IMR-90 (cell line): ENCODE data around the gene KLK6. TPM values are rescaled to one million over a fixed set of nuclear protein-coding genes. Genes with fewer than 3 reads are reported as not detected.

Experiments used
- ATAC-seq: fragments of 200-7000 bp; cut with Tn5 transposase; 2 replicates; pipeline ENCODE4 v1.9.1; 2020; ENCODE audit warnings: low read depth, mild to moderate bottlenecking, moderate library complexity
- BruUV-seq: library from RNA; stranded (reverse); fragments of 400-500 nt; replicated peaks from 2 replicates; lab custom pipeline; 2021; lab: Mats Ljungman, UMichigan
- CTCF ChIA-PET: fragments of 300-600 bp; formaldehyde crosslinking; extraction: SDS; loops from one replicate; lab custom pipeline; 2021; ENCODE audit warnings: antibody characterized with exemption; lab: Yijun Ruan, JAX
- POLR2A ChIA-PET: fragments of 300-600 bp; sonication (Branson Sonifier 250); formaldehyde crosslinking; loops from one replicate; lab custom pipeline; 2022; ENCODE audit warnings: antibody characterized with exemption; ENCODE audit not compliant: unreplicated experiment; lab: Charles Lee
- DNase-seq: peaks from one replicate; pipeline ENCODE4 v3.0.0; 2013
- H2AFZ ChIP-seq: replicated peaks from 2 replicates; pipeline ENCODE3; 2013; ENCODE audit warnings: low read length, mild to moderate bottlenecking; ENCODE audit not compliant: poor library complexity
- H2AK5ac ChIP-seq: 2 replicates; pipeline ENCODE4 v1.6.1; 2013; ENCODE audit warnings: low read depth, low read length, inconsistent platforms
- H2AK9ac ChIP-seq: replicated peaks from 2 replicates; pipeline ENCODE3; 2013; ENCODE audit warnings: mild to moderate bottlenecking, low read depth, low read length, moderate library complexity; ENCODE audit not compliant: poor library complexity
- H2BK120ac ChIP-seq: 2 replicates; pipeline ENCODE4 v1.6.1; 2013; ENCODE audit warnings: low read depth, low read length, inconsistent platforms
- H2BK15ac ChIP-seq: 3 replicates; pipeline ENCODE4 v1.6.1; 2013; ENCODE audit warnings: low read depth, low read length, inconsistent platforms
- H2BK20ac ChIP-seq: 2 replicates; pipeline ENCODE4 v1.6.1; 2013; ENCODE audit warnings: low read depth, mild to moderate bottlenecking, inconsistent platforms, low read length, moderate library complexity
- H2BK5ac ChIP-seq: 2 replicates; pipeline ENCODE4 v1.6.1; 2013; ENCODE audit warnings: mild to moderate bottlenecking, low read depth, low read length, inconsistent platforms; ENCODE audit not compliant: poor library complexity, severe bottlenecking
- H3K14ac ChIP-seq: replicated peaks from 2 replicates; pipeline ENCODE4 v1.6.1; 2013; ENCODE audit warnings: low read depth, low read length, inconsistent platforms
- H3K18ac ChIP-seq: 2 replicates; pipeline ENCODE4 v1.6.1; 2013; ENCODE audit warnings: low read depth, low read length, control low read depth
- H3K23ac ChIP-seq: 2 replicates; pipeline ENCODE4 v1.6.1; 2013; ENCODE audit warnings: low read depth, low read length, inconsistent platforms
- H3K27ac ChIP-seq: 2 replicates; pipeline ENCODE4 v1.5.1; 2013; ENCODE audit warnings: mild to moderate bottlenecking, control low read depth, low read length; ENCODE audit not compliant: insufficient read depth
- H3K27me3 ChIP-seq: 2 replicates; pipeline ENCODE4 v1.6.1; 2013; ENCODE audit warnings: low read length; ENCODE audit not compliant: control insufficient read depth, insufficient read depth
- H3K36me3 ChIP-seq: 2 replicates; pipeline ENCODE4 v1.6.1; 2013; ENCODE audit warnings: low read length, mixed read lengths; ENCODE audit not compliant: control insufficient read depth, insufficient read depth
- H3K4ac ChIP-seq: 2 replicates; pipeline ENCODE4 v1.6.1; 2013; ENCODE audit warnings: low read depth, low read length, inconsistent platforms
- H3K4me1 ChIP-seq: 2 replicates; pipeline ENCODE4 v1.6.1; 2013; ENCODE audit warnings: low read length, mixed read lengths; ENCODE audit not compliant: control insufficient read depth, insufficient read depth
- H3K4me2 ChIP-seq: 2 replicates; pipeline ENCODE4 v1.6.1; 2013; ENCODE audit warnings: low read depth, mild to moderate bottlenecking, control low read depth, low read length, moderate library complexity
- H3K4me3 ChIP-seq: 2 replicates; pipeline ENCODE4 v1.5.1; 2013; ENCODE audit warnings: low read depth, mild to moderate bottlenecking, control low read depth, low read length, moderate library complexity; ENCODE audit not compliant: insufficient read depth
- H3K56ac ChIP-seq: 2 replicates; pipeline ENCODE4 v1.6.1; 2013; ENCODE audit warnings: low read length, inconsistent platforms; ENCODE audit not compliant: insufficient read depth; ENCODE audit errors: extremely low read depth
- H3K79me1 ChIP-seq, 2 experiments: 2 replicates each; pipeline ENCODE4 v1.6.1; 2013; ENCODE audit warnings: low read length in 2 of 2, inconsistent platforms in 1 of 2, low read depth in 1 of 2
- H3K9ac ChIP-seq: 2 replicates; pipeline ENCODE4 v1.6.1; 2013; ENCODE audit warnings: low read depth, low read length, control low read depth
- H3K9me1 ChIP-seq: 2 replicates; pipeline ENCODE4 v1.6.1; 2013; ENCODE audit warnings: low read length, inconsistent platforms; ENCODE audit not compliant: insufficient read depth
- H3K9me3 ChIP-seq: 2 replicates; pipeline ENCODE4 v1.6.1; 2013; ENCODE audit warnings: low read length; ENCODE audit not compliant: control insufficient read depth, insufficient read depth
- H4K20me1 ChIP-seq: 2 replicates; pipeline ENCODE4 v1.6.1; 2013; ENCODE audit warnings: low read length, inconsistent platforms; ENCODE audit not compliant: insufficient read depth
- H4K5ac ChIP-seq: 2 replicates; pipeline ENCODE4 v1.6.1; 2013; ENCODE audit warnings: mild to moderate bottlenecking, low read depth, low read length, control low read depth
- H4K8ac ChIP-seq, 2 experiments: 2 replicates each; pipeline ENCODE4 v1.6.1; 2013; ENCODE audit warnings: low read depth in 2 of 2, low read length in 2 of 2, control low read depth in 1 of 2, inconsistent platforms in 1 of 2
- H4K91ac ChIP-seq: 2 replicates; pipeline ENCODE4 v1.6.1; 2013; ENCODE audit warnings: low read depth, low read length, inconsistent platforms; ENCODE audit not compliant: insufficient read depth
- CEBPB ChIP-seq: IDR thresholded peaks from 2 replicates; pipeline ENCODE4 v1.6.1; 2012; ENCODE audit warnings: low read depth, low read length, improper control_type of control experiment
- FOS ChIP-seq: fragments of 150-350 bp; IDR thresholded peaks from 2 replicates; pipeline ENCODE4 v1.6.1; 2016; ENCODE audit warnings: low read depth, low read length
- MAFK ChIP-seq: IDR thresholded peaks from 2 replicates; pipeline ENCODE4 v1.6.1; 2012; ENCODE audit warnings: low read depth, low read length, improper control_type of control experiment
- MAZ ChIP-seq: IDR thresholded peaks from 2 replicates; pipeline ENCODE4 v1.6.1; 2012; ENCODE audit warnings: low read depth, mild to moderate bottlenecking, low read length, improper control_type of control experiment, moderate library complexity, borderline replicate concordance
- NFE2L2 ChIP-seq: fragments of 150-350 bp; IDR thresholded peaks from 2 replicates; pipeline ENCODE4 v1.6.1; 2016; ENCODE audit warnings: low read depth, mild to moderate bottlenecking, low read length
- POLR2A ChIP-seq: IDR thresholded peaks from 2 replicates; pipeline ENCODE4 v1.6.1; 2012; ENCODE audit warnings: mild to moderate bottlenecking, low read depth, low read length
- RAD21 ChIP-seq: IDR thresholded peaks from 2 replicates; pipeline ENCODE4 v1.6.1; 2012; ENCODE audit warnings: low read length, improper control_type of control experiment
- RCOR1 ChIP-seq: IDR thresholded peaks from 2 replicates; pipeline ENCODE4 v1.6.1; 2012; ENCODE audit warnings: mild to moderate bottlenecking, low read length, improper control_type of control experiment; ENCODE audit not compliant: insufficient replicate concordance
- RFX5 ChIP-seq: IDR thresholded peaks from 2 replicates; pipeline ENCODE4 v1.8.0; 2012; ENCODE audit warnings: low read depth, mild to moderate bottlenecking, low read length, moderate library complexity
- WGBS, 2 experiments: methylation state at CpG; one replicate each; pipeline versions ENCODE4 v1.1.5 to v1.1.7; 2013; ENCODE audit warnings: missing lambda C conversion rate in 2 of 2; ENCODE audit not compliant: insufficient read length in 1 of 2; ENCODE audit errors: extremely low coverage in 2 of 2; 5-methylcytosine and 5-hydroxymethylcytosine counted together
- dilution Hi-C: fragments of 300-500 bp; cut with HindIII; formaldehyde crosslinking; loops from one replicate; pipeline ENCODE4 v1.14.3; 2018; ENCODE audit warnings: low sequenced_read_pairs; ENCODE audit not compliant: unreplicated experiment
- in situ Hi-C: fragments of 300-500 bp; cut with MboI; formaldehyde crosslinking; loops from 3 replicates; pipeline ENCODE4 v1.14.3; 2019; ENCODE audit warnings: low sequenced_read_pairs, inconsistent platforms, mixed read lengths
- intact Hi-C: fragments of 100-400 bp; cut with micrococcal nuclease; formaldehyde crosslinking; loops from 2 replicates; pipeline ENCODE4 v1.10.0; 2022
- polyA plus RNA-seq, 3 experiments: library from polyadenylated mRNA; depleted of rRNA; stranded (reverse); fragments of >200 nt; gene quantifications; 2 replicates each; pipeline ENCODE4 v1.2.3, GENCODE V29; 2012; ENCODE audit warnings: low replicate concordance in 1 of 3
- total RNA-seq: library from RNA; depleted of rRNA; stranded (reverse); fragments of >200 nt; gene quantifications from 2 replicates; pipeline ENCODE4 v1.2.3, GENCODE V29; 2012
- TF ChIP-seq, protein P1 (sequence below): fragments of 150-350 bp; IDR thresholded peaks from 2 replicates; pipeline ENCODE4 v1.6.1; 2017; ENCODE audit warnings: mild to moderate bottlenecking, antibody characterized with exemption, low read length, low read depth
- TF ChIP-seq, protein P2 (sequence below): conservative IDR thresholded peaks from 2 replicates; pipeline ENCODE4 v1.5.1; 2012; ENCODE audit warnings: mild to moderate bottlenecking, low read depth, low read length, improper control_type of control experiment

KLK6 gene
- total and polyA plus RNA-seq, 2 of the 4 experiments (the other 2 are of a cell fraction), result not detected

DNA sequence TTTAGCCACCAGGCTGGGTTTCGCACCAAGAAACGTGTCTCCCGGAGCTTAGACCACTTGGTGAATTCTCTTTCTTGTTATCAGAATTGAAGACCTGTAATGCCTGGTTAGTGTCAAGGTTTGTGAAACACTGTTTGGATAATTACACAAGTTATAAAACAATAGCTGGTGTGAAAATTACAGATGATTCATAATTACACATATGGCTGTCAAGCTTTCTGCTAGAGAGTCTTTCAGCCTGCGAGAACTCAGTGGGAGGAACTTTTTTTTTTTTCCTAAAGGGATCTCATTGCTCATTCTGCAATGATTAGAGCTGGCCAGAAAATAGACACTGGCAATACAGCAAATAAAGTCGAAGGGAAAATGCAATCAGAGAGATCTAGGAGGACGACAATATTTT lies 44.8 kb downstream of the KLK6 start:
- ChIA-PET CTCF (interaction anchor here (0.6 kb wide), 1 partner anchor 10 kb away, joined by 3 read pairs; no protein-coding TSS in a partner anchor), POLR2A (no interaction called here)
- H3K9ac ChIP-seq, result no peak overlapping the region
- H3K9me1 ChIP-seq, result no peaks in the 10 kb centered on the region
- TF ChIP-seq FOS, result no peak
- TF ChIP-seq, protein P1, sequence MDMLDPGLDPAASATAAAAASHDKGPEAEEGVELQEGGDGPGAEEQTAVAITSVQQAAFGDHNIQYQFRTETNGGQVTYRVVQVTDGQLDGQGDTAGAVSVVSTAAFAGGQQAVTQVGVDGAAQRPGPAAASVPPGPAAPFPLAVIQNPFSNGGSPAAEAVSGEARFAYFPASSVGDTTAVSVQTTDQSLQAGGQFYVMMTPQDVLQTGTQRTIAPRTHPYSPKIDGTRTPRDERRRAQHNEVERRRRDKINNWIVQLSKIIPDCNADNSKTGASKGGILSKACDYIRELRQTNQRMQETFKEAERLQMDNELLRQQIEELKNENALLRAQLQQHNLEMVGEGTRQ, result no peak
- no peak for TF ChIP-seq RCOR1
- no peak for TF ChIP-seq NFE2L2
- TF ChIP-seq MAZ, result no peak
- TF ChIP-seq RAD21, result no peak
- no peak for TF ChIP-seq MAFK
- TF ChIP-seq RFX5, result no peak
- TF ChIP-seq, protein P2, sequence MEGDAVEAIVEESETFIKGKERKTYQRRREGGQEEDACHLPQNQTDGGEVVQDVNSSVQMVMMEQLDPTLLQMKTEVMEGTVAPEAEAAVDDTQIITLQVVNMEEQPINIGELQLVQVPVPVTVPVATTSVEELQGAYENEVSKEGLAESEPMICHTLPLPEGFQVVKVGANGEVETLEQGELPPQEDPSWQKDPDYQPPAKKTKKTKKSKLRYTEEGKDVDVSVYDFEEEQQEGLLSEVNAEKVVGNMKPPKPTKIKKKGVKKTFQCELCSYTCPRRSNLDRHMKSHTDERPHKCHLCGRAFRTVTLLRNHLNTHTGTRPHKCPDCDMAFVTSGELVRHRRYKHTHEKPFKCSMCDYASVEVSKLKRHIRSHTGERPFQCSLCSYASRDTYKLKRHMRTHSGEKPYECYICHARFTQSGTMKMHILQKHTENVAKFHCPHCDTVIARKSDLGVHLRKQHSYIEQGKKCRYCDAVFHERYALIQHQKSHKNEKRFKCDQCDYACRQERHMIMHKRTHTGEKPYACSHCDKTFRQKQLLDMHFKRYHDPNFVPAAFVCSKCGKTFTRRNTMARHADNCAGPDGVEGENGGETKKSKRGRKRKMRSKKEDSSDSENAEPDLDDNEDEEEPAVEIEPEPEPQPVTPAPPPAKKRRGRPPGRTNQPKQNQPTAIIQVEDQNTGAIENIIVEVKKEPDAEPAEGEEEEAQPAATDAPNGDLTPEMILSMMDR, result no peak
- no peak for TF ChIP-seq POLR2A
- TF ChIP-seq CEBPB, result no peak
- H2AFZ ChIP-seq, result no peak overlapping the region
- no peak overlapping the region for H3K56ac ChIP-seq
- no CpG with 5 or more reads among the region's 6 CpGs for WGBS, 2 experiments
- no peak overlapping the region for H4K5ac ChIP-seq
- H3K27ac ChIP-seq, result no peak overlapping the region
- H3K4me1 ChIP-seq, result no peaks in the 10 kb centered on the region
- no peaks in the 10 kb centered on the region for H3K79me1 ChIP-seq
- no peak overlapping the region for H2BK5ac ChIP-seq
- no peak overlapping the region for H3K18ac ChIP-seq
- dilution Hi-C loops, result no loop called here
- H4K20me1 ChIP-seq, result no peaks in the 10 kb centered on the region
- no peak for DNase-seq
- no peak overlapping the region for H2BK15ac ChIP-seq
- intact Hi-C loops, result loop anchor here (5.0 to 10.0 kb wide), 2 partner anchors 120 to 202 kb away; partner anchors contain the start of gene CLEC11A
- no peak overlapping the region for H2AK9ac ChIP-seq
- H2AK5ac ChIP-seq, result no peak overlapping the region
- no peaks in the 10 kb centered on the region for H3K9me3 ChIP-seq
- in situ Hi-C loops, result loop anchor here (10.0 kb wide), 1 partner anchor 560 kb away; the partner anchor contains the start of gene NAPSA
- no peak overlapping the region for H3K4me3 ChIP-seq
- no peak overlapping the region for H2BK120ac ChIP-seq
- H2BK20ac ChIP-seq, result no peak overlapping the region
- H3K23ac ChIP-seq, result no peak overlapping the region
- no TSS peak for BruUV-seq
- no peak overlapping the region for H4K8ac ChIP-seq
- no peak for ATAC-seq
- H3K14ac ChIP-seq, result no peak overlapping the region
- H3K4ac ChIP-seq, result no peak overlapping the region
- H3K36me3 ChIP-seq, result no peaks in the 10 kb centered on the region
- no peak overlapping the region for H3K4me2 ChIP-seq
- no peak overlapping the region for H4K91ac ChIP-seq
- H3K27me3 ChIP-seq, result no peaks in the 10 kb centered on the region; the same call in 1 of the 2 replicates
